Esophagus squamous epithelium (tissue), 5 donors: ENCODE results near the gene ALX1. TPM values are rescaled to one million over a fixed set of nuclear protein-coding genes. Genes with fewer than 3 reads are reported as not detected.
A peak's percentile ranks its signal among the peaks of the same experiment; 100 is the strongest.

Source experiments
- DNase-seq: peaks from one replicate; lab custom pipeline; 2025; lab: John Stamatoyannopoulos, UW
- H3K27ac ChIP-seq, 4 donors: fragments of 200-600 bp; sonication (generic); one replicate each; pipeline ENCODE4 v1.5.1; 2016 to 2019; ENCODE audit warnings: mild to moderate bottlenecking in 1 of 4
- H3K27me3 ChIP-seq, 4 donors: fragments of 200-600 bp; sonication (generic); 1 replicate in 3 of 4; 2 replicates in 1 of 4; pipeline versions ENCODE4 v1.5.1 to v1.6.0; 2017 to 2021; ENCODE audit warnings: antibody characterized with exemption in 1 of 4
- H3K36me3 ChIP-seq, 3 donors: fragments of 200-600 bp; sonication (generic); one replicate each; pipeline ENCODE4 v1.5.1; 2016 to 2019
- H3K4me1 ChIP-seq, 3 donors: fragments of 200-600 bp; sonication (generic); one replicate each; pipeline ENCODE4 v1.5.1; 2017 to 2019
- H3K4me3 ChIP-seq, 4 donors: fragments of 200-600 bp; sonication (generic); 1 replicate in 3 of 4; 2 replicates in 1 of 4; pipeline ENCODE4 v1.5.1; 2016 to 2019; ENCODE audit warnings: mild to moderate bottlenecking in 2 of 4, moderate library complexity in 1 of 4
- H3K9me3 ChIP-seq, 3 donors: fragments of 200-600 bp; sonication (generic); one replicate each; pipeline ENCODE4 v1.5.1; 2016 to 2019
- CTCF ChIP-seq, 6 experiments: fragments of 450-650 bp in 4 of 6; fragments of 200-600 bp in 2 of 6; sonication (generic) in 2 of 6; IDR thresholded peaks; one replicate each; pipeline ENCODE4 v1.5.1; 2016 to 2019; ENCODE audit warnings: antibody characterized with exemption in 6 of 6, mild to moderate bottlenecking in 4 of 6, moderate library complexity in 4 of 6
- POLR2A ChIP-seq, 4 donors: fragments of 450-650 bp; IDR thresholded peaks; one replicate each; pipeline ENCODE4 v1.6.1; 2017; ENCODE audit warnings: antibody characterized with exemption in 4 of 4, mild to moderate bottlenecking in 4 of 4, moderate library complexity in 3 of 4
- WGBS, 2 donors: methylation state at CpG; one replicate each; pipeline ENCODE4 v1.1.5; 2018; 5-methylcytosine and 5-hydroxymethylcytosine counted together
- intact Hi-C: fragments of 100-400 bp; cut with DNase I; formaldehyde crosslinking; loops from one replicate; pipeline ENCODE4 v1.15.0; 2022
- total RNA-seq, 4 donors: library from RNA; depleted of rRNA; stranded (reverse); fragments of >200 nt; gene quantifications; one replicate each; pipeline ENCODE4 v1.1.0, GENCODE V29; 2016
- donor health status: DM: yes; HTN: yes; CAD: no.

Gene ALX1
- total RNA-seq, 4 donors from 2014 or later, result not detected

DNA sequence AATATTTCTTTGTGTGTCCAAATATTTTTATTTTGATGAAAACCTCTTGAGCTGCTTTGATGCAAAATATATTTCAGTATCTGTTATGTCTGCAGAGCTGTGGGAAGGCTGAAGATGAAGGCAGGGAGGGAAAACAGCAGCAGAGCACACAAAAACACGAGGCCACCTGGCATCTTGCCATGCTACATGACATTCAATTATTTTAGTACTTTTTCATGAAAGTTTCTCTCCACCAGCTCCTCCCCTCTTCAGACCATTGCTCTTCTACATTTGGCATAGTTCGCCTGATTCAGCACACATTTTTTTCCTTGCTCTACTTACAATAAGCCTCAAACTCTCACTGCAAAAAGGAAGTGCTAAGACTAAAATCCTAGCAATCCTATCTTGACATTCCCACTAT lies 4.6 kb upstream of the ALX1 start:
- no peak overlapping the region for H3K4me3 ChIP-seq
- H3K36me3 ChIP-seq, result no peaks in the 10 kb centered on the region
- DNase-seq, result no peak
- peaks cover 15 to 98% (median 27%) of the 10 kb centered on the region in 4 donors for H3K27me3 ChIP-seq
- WGBS, 2 donors, result 18 to 19% methylated on average over 2 of the region's 2 CpGs
- no peak for TF ChIP-seq POLR2A (IDR thresholded peaks at IDR 0.05)
- no peak for TF ChIP-seq CTCF (IDR thresholded peaks at IDR 0.05)
- intact Hi-C loops, result no loop called here
- peaks cover 0 to 10% (median 9%) of the 10 kb centered on the region in 3 donors for H3K9me3 ChIP-seq
- H3K27ac ChIP-seq, result no peak overlapping the region
- peaks cover 7 to 21% (median 14%) of the 10 kb centered on the region in 3 donors for H3K4me1 ChIP-seq

GRCh38 chr12:85277191-85277590 lies 2.8 kb upstream of the ALX1 start:
- intact Hi-C loops, result no loop called here
- TF ChIP-seq POLR2A (IDR thresholded peaks at IDR 0.05) (no peak), CTCF (IDR thresholded peaks at IDR 0.05) (no peak)
- Histone ChIP-seq H3K4me1 (peaks cover 14 to 28% (median 20%) of the 10 kb centered on the region in 3 donors), H3K27me3 (peaks cover 15 to 100% (median 34%) of the 10 kb centered on the region in 4 donors), H3K9me3 (peaks cover 0 to 10% (median 9%) of the 10 kb centered on the region in 3 donors), H3K27ac (no peak overlapping the region), H3K4me3 (no peak overlapping the region), H3K36me3 (no peaks in the 10 kb centered on the region)
- 9% methylated on average over 3 of the region's 3 CpGs for WGBS, 2 donors
- DNase-seq, result no peak

GRCh38 chr12:85277900-85278597 lies 2.0 kb upstream of the ALX1 start:
- intact Hi-C loops, result no loop called here
- Histone ChIP-seq H3K4me1 (peaks cover 14 to 28% (median 20%) of the 10 kb centered on the region in 3 donors), H3K36me3 (no peaks in the 10 kb centered on the region), H3K9me3 (peaks cover 0 to 10% (median 9%) of the 10 kb centered on the region in 3 donors), H3K4me3 (no peak overlapping the region), H3K27me3 (peaks cover 15 to 100% (median 38%) of the 10 kb centered on the region in 4 donors), H3K27ac (no peak overlapping the region)
- no peak for DNase-seq
- TF ChIP-seq POLR2A (IDR thresholded peaks at IDR 0.05) (no peak), CTCF (IDR thresholded peaks at IDR 0.05) (no peak)
- WGBS, 2 donors, result 33 to 39% methylated on average over 15 to 18 of the region's 30 CpGs

DNA sequence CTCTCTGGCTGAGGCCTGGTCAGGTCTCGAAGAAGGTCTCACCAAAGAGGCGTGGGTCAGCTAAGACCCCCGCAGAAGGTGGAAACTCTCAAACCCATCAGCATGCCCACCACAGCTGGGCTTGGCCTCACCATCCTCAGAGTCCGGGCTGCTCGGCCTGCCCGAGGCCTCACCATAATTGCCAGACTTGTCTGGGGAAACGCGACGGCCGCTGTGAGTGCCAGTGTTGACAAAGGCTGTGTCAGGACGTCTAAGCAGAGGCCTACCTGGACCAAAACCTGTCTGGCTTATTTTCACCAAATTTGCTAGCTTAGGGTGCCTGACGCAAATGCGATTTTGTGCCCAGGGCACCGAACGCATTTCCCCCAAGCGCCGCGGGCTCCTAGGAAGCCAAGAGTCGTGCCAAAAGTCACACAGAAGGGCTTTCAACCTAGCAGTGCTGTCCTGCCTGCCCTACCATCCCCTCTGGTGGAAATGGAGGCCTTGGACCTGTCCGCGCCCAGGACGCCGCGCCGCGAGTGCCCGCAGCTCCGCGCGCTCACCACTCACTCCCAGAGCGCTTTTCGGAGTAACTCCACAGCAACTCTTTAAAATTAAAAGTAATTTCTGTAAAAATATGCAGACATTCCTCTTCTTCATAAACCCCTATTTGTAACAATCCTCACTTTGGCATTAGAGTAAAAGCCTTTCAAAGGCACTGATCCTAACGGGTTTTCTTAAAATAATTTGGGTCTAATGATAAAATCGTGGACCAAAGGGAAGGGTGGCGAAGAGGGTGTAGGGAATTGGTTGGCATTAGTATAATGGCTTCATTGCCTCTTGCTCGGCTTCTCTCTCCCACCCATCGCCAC lies 1.2 kb upstream of the ALX1 start:
- WGBS, 2 donors, result 57 to 61% methylated on average over 18 to 21 of the region's 37 CpGs
- Histone ChIP-seq H3K36me3 (no peaks in the 10 kb centered on the region), H3K4me3 (peak overlapping the region in 2 of 4 donors; percentile 47 to 58), H3K9me3 (peaks cover 0 to 10% (median 9%) of the 10 kb centered on the region in 3 donors), H3K27me3 (peaks cover 15 to 100% (median 35%) of the 10 kb centered on the region in 4 donors), H3K4me1 (peaks cover 14 to 21% (median 20%) of the 10 kb centered on the region in 3 donors), H3K27ac (no peak overlapping the region)
- no peak for TF ChIP-seq CTCF (IDR thresholded peaks at IDR 0.05)
- TF ChIP-seq POLR2A (IDR thresholded peaks at IDR 0.05), result no peak
- no peak for DNase-seq
- intact Hi-C loops, result no loop called here
